HG02678 (cell line): ENCODE results near the gene FAM111A.

Source experiments
- ATAC-seq: cut with Tn5 transposase; IDR thresholded peaks from one replicate; pipeline ENCODE4 v1.9.1; 2021; ENCODE audit warnings: mild to moderate bottlenecking, moderate library complexity; ENCODE audit not compliant: unreplicated experiment

Gene FAM111A

GRCh38 chr11:59141191-59141590 lies 1.5 kb upstream of the FAM111A start:
- ATAC-seq = no peak

- no peak for ATAC-seq
Observed at GRCh38 chr11:59141673-59142460, 789 bp upstream of the FAM111A start.

GRCh38 chr11:59144096-59144495 lies 1.4 kb downstream of the FAM111A start:
- no peak for ATAC-seq

- ATAC-seq = peak; percentile 55
Observed at GRCh38 chr11:59144579-59145345, 2.1 kb downstream of the FAM111A start.

- no peak for ATAC-seq
Observed at GRCh38 chr11:59145534-59145933, 2.9 kb downstream of the FAM111A start.

GRCh38 chr11:59151761-59152160 lies 9.1 kb downstream of the FAM111A start:
- peak; percentile 59 for ATAC-seq

GRCh38 chr11:59152312-59152951 lies 9.8 kb downstream of the FAM111A start:
- peak; percentile 87 for ATAC-seq

- no peak for ATAC-seq
Observed at GRCh38 chr11:59154610-59155009, 12.0 kb downstream of the FAM111A start.

- ATAC-seq = no peak
Observed at GRCh38 chr11:59157433-59157832, 14.8 kb downstream of the FAM111A start.

GRCh38 chr11:59158206-59159068 lies 15.8 kb downstream of the FAM111A start:
- peak; percentile 96 for ATAC-seq

GRCh38 chr11:59164028-59164427 lies 21.4 kb downstream of the FAM111A start:
- no peak for ATAC-seq

GRCh38 chr11:59171508-59172322 lies 29.1 kb downstream of the FAM111A start, which contains the start of gene DTX4:
Gene DTX4 (plus strand): TSS chr11:59172132. CDS start chr11:59172596, 464 bp downstream.
- peak; percentile 73 for ATAC-seq

GRCh38 chr11:59172345-59173079 lies 29.9 kb downstream of the FAM111A start:
- ATAC-seq = peak; percentile 30

GRCh38 chr11:59173080-59173963 lies 30.7 kb downstream of the FAM111A start:
- peak; percentile 3 for ATAC-seq

- ATAC-seq = no peak
Observed at GRCh38 chr11:59173964-59174663, 31.5 kb downstream of the FAM111A start.

- no peak for ATAC-seq
Observed at GRCh38 chr11:59174664-59175033, 32.0 kb downstream of the FAM111A start.

GRCh38 chr11:59175091-59175501 lies 32.4 kb downstream of the FAM111A start:
- no peak for ATAC-seq
